GM21723 (cell line): Measurements from ENCODE around the gene THOC1.
"Not testable (repeated sequence)": the region's sequence is repeated elsewhere in the genome, so short reads cannot be mapped to it uniquely, and the experiment has no call there.

ENCODE experiments used
- ATAC-seq: cut with Tn5 transposase; IDR thresholded peaks from one replicate; pipeline ENCODE4 v1.9.1; 2021; ENCODE audit warnings: mild to moderate bottlenecking, moderate library complexity; ENCODE audit not compliant: unreplicated experiment

The THOC1 gene

DNA sequence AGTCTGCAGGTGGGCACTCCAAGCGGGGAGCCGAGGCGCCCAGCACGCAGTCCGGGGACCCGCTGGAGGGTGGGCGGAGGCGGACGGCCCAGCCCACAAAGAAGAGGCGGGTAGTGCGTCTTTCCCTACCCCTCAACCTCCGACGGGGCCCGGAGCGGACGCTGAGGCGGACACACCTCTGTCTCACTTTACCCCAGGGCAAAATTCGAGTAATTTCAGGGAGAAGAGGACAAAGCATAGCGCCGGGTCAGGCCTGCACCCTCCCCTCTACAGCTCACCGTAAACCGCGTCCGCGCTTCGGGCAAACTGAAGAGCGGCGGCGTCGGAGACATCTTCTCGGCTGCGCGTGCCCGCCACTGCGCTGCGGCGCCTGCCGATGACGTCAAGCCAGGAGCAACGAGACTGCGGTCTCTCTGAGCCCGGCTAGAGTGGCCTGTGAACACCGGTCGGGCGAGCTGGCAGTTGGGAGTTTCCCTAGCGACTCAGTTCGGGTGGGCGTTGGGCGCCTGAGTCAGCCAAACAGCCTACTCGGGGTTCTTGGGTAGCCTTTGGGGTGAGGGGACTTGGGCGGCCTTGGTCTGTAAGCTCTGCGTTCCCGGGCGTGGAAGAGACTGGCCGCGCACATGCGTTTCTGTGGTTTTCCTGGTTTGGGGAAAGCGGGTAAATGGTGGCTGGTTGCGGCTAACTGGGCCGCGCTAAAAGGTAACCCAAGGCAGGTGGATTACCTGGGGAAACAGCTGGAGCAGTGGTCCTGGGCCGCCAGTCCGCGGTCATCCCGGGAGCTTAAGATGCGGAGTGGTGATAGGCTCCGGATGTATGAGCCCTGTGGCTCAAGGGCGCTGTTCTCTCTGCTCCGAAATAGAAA, at the start of gene THOC1:
Gene THOC1 (minus strand): TSS at position 360 of the 865 bp plus-strand sequence. CDS start 28 bp downstream, at position 332.
- ATAC-seq, result peak; percentile 90

GRCh38 chr18:317618-318017, 49.8 kb upstream of the THOC1 start:
- no peak for ATAC-seq

GRCh38 chr18:316393-316792, 48.5 kb upstream of the THOC1 start:
- ATAC-seq, result no peak

- ATAC-seq, result no peak
These were observed 46.1 kb upstream of the THOC1 start for GRCh38 chr18:313931-314330.

DNA sequence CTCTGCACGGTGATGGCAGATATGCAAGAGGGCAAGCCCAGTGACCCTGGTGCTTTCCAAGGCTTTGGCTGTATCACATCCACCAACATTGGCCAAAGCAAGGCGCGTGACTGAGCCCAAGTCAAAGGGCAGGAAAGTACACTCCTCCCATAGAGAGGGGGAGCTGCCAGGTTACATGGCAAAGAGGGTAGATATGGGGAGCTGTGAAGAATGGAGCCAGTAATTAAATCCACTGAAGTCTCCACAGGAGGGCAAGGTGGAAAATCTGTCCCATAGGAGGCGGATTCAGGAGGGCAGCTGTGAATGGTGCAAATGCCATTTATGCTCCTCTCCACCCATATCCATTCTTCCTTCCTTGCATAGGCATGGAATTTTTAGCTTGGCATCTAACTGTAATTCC, 44.6 kb upstream of the THOC1 start:
- no peak for ATAC-seq

GRCh38 chr18:310042-310441, 42.2 kb upstream of the THOC1 start:
- no peak for ATAC-seq

DNA sequence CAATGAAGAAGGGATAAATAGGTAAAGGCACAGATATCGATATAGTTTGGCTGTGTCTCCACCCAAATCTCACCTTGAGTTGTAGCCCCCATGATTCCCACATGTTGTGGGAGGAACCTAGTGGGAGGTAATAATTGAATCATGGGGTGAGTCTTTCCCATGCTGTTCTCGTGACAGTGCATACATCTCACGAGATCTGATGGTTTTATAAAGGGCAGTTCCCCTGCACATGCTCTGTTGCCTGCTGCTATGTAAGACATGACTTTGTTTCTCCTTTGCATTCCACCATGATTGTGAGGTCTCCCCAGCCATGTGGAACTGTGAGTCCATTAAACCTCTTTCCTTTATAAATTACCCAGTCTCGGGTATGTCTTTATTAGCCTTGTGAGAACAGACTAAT, 40.2 kb upstream of the THOC1 start:
- ATAC-seq, result not testable (repeated sequence)

DNA sequence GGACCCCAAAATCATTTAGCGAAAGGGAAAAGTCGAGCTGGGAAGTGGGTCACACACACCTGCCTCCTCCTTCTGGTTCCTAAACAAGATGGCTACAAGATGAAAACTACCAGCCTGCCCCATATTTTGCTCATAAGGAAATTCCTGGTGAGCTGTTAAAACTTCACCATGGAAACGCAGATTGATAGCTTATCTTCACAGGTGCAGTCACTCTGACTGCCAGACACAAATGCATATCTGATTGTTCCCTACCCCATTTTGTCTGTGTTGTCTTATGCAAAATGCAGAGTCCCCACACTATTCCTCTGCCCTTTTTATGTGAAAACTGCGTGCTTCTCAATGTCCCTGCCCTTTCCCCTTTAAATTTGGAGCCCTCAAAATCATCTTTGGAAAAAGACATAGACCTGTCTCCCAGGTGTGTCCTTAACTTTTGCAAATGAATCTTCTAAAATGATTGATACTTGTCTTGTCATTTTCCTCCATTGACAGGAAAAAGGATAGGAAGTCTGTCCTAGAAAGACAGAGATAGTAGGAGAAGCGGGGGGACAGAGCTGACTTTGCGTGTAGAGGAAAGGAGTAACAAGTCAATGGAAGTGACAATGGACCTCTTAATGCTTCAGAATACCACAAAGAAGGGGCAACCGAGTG, 38.9 kb upstream of the THOC1 start:
- no peak for ATAC-seq

DNA sequence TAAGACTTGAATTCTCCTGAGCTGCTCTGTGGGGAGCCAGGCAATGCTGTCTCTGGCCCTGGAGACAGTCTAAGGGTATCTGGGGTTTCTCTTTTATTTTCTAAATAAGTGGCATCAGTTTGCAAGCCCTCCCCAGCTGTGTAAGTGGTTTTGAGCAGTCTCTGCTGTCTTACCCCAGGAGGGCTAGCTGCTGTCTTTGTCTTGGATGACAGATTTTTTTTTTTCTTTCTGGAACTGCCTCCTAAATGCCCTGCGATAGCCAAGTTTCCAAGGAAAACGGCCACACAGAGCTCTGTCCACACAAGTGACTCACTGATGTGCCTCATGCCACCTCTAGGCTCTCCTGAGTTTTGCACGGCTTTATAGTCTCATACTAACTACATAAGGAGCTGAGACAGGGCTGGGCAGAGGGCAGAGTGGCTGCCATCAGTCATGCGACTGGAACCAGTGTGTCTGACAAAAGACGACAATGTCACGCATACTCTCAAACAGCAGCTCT, 37.2 kb upstream of the THOC1 start:
- no peak for ATAC-seq

DNA sequence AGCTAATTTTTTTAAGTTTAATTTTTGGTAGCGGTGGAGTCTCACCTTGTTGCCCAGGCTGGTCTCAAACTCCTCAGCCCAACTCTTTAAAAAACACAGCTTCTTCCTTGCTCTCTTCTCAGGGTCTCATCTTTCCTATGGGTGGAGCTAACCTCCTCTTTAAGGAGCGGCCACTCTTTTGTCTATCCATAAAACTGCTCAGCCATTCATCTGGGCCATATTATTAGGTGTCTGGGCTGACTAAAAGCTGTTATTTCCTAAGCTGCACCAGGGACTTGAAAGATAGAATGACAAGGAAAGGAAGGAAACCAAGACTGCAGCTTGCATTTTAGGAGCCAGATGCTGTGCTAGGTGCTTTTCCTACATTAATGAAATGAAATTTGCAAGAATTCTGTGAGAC, 35.8 kb upstream of the THOC1 start:
- no peak for ATAC-seq

GRCh38 chr18:303011-303410, 35.2 kb upstream of the THOC1 start:
- no peak for ATAC-seq

- ATAC-seq, result no peak
These were observed 34.2 kb upstream of the THOC1 start for GRCh38 chr18:302097-302496.

GRCh38 chr18:297936-298335, 30.1 kb upstream of the THOC1 start:
- no peak for ATAC-seq

DNA sequence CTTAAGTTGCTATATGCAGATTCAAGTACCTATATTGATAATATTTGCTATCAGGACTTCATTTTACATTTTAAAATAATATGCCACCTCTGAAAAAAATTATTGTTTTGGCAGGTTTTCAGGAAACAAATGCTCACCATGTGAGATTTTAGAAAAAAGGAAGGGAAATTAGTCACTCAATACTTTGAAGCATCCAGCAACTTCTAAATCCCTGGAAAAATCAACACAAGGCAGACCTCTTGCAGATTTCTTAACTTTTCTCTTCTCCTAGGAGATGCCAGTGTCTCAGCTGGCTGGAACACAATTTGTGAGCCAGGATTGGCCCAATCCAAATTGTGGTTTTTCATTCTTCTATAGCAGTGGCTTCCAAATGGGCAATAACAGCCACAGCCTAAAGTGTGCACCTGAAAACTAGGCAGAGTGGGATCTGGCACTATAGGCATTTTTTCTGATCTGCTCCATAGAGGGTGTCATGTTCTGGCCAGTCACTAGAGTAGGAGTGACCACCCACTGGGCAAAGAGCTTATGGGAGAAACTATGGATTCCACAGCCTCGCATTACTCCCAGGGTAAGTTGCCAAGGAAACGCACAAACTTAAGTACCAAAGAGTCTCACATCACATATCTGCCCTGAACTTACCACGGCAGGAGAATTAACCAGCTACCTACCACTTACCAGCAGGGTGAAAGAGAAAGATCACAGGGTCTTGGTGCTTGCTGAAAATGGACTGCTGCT, 28.1 kb upstream of the THOC1 start:
- no peak for ATAC-seq

- no peak for ATAC-seq
These were observed 26.7 kb upstream of the THOC1 start for GRCh38 chr18:294566-294965.

GRCh38 chr18:293536-293935, 25.7 kb upstream of the THOC1 start:
- no peak for ATAC-seq

DNA sequence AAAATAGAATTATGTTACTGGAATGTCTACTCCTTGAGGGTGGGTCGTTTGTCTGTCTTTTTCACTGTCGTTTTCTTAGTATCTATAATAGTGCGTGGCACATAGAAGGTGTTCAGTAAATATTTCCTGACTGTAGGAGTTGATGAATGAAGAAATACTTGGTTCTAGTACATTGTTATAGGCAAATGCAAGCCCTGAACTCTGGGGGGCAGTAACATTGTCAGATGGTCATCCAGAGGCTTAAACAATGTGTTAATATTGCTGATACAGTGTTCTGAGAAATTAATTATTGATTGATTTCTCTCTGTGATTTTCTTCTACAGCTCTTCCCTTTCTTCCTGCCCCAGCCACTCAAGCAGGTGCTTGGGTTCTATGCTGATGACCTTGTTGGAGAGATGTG, 24.4 kb upstream of the THOC1 start:
- no peak for ATAC-seq

DNA sequence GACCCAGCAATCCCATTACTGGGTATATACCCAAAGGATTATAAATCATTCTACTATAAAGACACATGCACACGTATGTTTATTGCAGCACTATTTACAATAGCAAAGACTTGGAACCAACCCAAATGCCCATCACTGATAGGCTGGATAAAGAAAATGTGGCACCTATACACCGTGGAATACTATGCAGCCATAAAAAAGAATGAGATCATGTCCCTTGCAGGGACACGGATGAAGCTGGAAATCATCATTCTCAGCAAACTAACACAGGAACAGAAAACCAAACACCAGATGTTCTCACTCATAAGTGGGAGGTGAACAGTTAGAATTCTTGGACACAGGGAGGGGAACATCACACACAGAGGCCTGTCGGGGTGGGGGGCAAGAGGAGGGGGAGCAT, 22.1 kb upstream of the THOC1 start:
- ATAC-seq, result not testable (repeated sequence)

GRCh38 chr18:289026-289425, 21.2 kb upstream of the THOC1 start:
- no peak for ATAC-seq

DNA sequence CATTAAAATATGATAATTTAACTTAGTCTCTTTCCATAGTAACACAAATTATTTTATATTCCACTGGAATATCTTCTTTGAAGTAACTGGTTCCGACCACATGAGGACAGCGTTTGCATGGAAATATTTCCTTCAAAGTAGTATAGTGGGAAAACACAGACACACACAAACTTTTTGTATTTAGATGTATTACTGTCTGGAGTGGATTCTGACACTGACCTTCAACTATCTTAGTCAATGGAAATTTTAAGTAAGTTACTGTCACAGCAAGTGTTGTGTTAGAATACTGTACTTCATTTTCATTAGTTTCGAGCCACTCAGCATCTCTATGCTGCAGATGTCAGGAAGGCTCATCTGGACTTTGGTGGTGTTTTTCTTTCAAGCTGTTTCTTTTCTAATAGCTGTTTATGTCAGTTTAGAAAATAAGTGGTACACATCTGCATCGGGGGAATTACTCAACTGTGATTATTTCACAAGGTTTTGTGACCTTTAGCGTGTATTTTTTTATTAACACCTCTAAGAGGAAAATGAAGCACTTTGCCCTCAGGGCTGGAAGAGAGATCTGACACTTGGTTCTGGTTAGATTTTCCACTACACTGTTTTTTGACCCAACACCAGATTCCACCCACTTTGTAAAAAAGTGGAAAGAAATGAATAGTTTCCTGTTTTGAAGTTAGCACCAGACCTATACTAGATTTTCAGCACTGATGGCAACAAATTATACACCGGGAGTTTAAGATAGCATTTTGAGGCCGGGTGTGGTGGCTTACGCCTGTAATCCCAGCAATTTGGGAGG, 18.9 kb upstream of the THOC1 start:
- no peak for ATAC-seq

DNA sequence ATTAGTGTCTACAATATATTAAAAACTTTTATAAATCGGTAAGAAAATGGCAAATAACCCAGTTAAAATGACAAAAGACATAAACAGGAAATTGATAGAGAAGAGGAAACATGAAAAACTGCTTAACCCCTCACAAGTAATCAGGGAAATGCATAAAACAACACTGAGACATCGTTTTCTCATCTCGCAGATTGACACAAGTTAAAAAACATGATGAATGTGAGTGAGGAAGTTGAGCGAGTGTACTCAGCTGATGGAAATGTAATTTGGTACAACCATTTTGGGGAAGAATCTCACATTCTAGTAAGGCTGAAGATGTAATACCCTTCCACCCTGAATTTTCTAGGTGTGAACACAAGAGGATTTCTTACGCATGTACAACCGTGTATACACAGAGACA, 18.0 kb upstream of the THOC1 start:
- ATAC-seq, result no peak
